Uterus (tissue), 2 donors: ENCODE data around the gene RORC.

ENCODE experiments used
- CTCF ChIP-seq, 4 experiments: fragments of 200-600 bp in 2 of 4; fragments of 450-650 bp in 2 of 4; sonication (generic) in 2 of 4; IDR thresholded peaks; one replicate each; pipeline ENCODE4 v1.5.1; 2016 to 2019; ENCODE audit warnings: antibody characterized with exemption in 4 of 4, mild to moderate bottlenecking in 2 of 4, moderate library complexity in 1 of 4
- POLR2A ChIP-seq, 2 donors: fragments of 450-650 bp; IDR thresholded peaks; one replicate each; pipeline ENCODE4 v1.6.1; 2016; ENCODE audit warnings: antibody characterized with exemption in 2 of 2, mild to moderate bottlenecking in 1 of 2, moderate library complexity in 1 of 2

GRCh38 chr1:151858886-151859665, 27.5 kb upstream of the RORC start:
- no peak for TF ChIP-seq CTCF (IDR thresholded peaks at IDR 0.05)
- TF ChIP-seq POLR2A (IDR thresholded peaks at IDR 0.05): no peak
